ENCODE data around the gene SH3RF3.

Gene SH3RF3

DNA sequence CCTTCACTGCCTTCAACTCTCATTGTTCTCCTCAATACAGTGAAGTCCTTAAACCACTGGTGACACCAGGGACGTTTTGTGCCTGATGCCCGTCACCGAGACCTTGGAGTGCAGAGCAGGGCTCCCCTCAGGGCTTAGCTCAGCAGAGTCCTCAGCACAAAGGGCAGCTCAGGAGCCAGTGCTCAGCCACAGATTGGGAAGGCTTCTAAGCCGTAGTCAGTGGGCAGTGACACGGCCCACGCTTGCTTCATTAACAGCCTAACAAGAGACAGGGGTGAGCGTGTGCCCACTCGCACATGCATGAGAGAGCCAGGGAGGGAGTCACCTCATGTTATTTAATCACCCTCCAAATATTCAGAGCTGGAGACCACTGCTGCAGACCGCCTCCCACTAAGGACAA, 137.5 kb downstream of the SH3RF3 start:
- Mint-ChIP-seq H3K27ac (no peak overlapping the region), H3K9me3 (no peaks in the 10 kb centered on the region), H3K4me3 (no peak overlapping the region), H3K27me3 (ENCODE audit: low read depth, poor library complexity) (peaks cover 10% of the 10 kb centered on the region), H3K4me1 (peaks cover 50% of the 10 kb centered on the region), H3K36me3 (ENCODE audit: low read depth) (no peaks in the 10 kb centered on the region)
- TF ChIP-seq, protein P1, sequence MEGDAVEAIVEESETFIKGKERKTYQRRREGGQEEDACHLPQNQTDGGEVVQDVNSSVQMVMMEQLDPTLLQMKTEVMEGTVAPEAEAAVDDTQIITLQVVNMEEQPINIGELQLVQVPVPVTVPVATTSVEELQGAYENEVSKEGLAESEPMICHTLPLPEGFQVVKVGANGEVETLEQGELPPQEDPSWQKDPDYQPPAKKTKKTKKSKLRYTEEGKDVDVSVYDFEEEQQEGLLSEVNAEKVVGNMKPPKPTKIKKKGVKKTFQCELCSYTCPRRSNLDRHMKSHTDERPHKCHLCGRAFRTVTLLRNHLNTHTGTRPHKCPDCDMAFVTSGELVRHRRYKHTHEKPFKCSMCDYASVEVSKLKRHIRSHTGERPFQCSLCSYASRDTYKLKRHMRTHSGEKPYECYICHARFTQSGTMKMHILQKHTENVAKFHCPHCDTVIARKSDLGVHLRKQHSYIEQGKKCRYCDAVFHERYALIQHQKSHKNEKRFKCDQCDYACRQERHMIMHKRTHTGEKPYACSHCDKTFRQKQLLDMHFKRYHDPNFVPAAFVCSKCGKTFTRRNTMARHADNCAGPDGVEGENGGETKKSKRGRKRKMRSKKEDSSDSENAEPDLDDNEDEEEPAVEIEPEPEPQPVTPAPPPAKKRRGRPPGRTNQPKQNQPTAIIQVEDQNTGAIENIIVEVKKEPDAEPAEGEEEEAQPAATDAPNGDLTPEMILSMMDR (IDR thresholded peaks at IDR 0.05), result no peak
- no peak for DNase-seq

DNA sequence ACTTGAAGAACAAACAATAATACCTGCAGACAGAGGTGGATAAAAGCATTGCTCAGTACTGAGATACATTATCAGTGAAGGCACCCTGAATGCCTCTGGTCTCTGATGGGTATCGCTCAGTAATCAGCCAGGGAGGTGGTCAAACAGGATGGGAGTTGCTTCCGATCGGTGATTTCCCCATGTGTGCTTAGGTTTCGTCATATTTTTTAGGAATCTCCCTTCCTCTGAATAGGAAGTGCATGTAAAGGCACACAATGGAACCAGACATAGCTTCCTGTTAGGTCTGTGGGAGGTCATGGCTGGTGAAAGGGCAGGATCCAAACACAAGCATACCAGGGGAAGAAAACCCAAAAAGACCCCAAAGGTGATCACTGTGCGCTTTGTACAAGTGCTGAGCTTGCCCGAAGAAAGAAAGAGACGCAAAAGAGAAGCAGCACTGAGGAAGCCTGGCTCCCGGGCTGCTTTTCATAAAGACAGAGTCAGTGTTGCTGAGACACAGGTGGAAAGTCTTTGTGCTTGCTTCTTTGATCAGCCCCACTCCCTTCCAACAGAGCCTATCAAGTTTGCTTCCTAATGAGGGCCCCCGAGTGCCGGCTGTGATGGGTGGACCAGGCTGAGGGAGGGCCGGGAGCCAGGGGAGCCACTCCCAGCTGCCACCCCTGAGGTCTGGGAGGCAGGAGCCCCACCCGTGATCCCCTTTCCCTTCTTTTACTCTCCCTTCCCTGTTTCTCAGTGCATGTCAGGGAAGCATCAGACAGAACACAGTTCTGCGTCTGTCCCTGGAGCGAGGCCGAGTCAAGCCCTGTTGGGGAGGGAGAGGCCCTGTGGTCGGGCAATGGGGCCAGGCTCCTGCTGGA, 138.2 kb downstream of the SH3RF3 start:
- Mint-ChIP-seq H3K27ac (no peak overlapping the region), H3K9me3 (no peaks in the 10 kb centered on the region), H3K4me1 (peaks cover 46% of the 10 kb centered on the region), H3K4me3 (no peak overlapping the region), H3K36me3 (ENCODE audit: low read depth) (no peaks in the 10 kb centered on the region), H3K27me3 (ENCODE audit: low read depth, poor library complexity) (peaks cover 10% of the 10 kb centered on the region)
- DNase-seq, result peak; percentile 20
- TF ChIP-seq, protein P1 (IDR thresholded peaks at IDR 0.05), result no peak

DNA sequence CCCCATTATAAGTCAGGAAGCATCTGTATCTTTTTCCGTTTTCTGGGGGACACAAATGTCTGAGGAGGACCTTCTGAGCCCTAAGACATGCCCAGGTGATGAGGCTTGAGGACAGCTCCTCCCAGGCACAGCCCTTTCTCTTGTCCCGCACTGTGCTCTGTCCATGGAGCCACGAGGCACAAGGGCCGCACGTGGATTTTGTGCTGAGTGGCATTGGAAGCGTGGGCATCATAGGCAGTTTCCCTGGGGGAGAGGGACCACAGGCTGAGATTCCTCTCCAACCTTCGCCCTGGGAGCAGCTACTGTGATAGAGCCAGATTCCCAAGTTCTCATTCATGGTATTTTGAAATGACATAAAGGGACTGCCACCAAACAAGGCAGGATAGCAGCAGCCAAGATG, 139.9 kb downstream of the SH3RF3 start:
- peaks cover 10% of the 10 kb centered on the region for H3K27me3 Mint-ChIP-seq (ENCODE audit: low read depth, poor library complexity)
- TF ChIP-seq, protein P1 (IDR thresholded peaks at IDR 0.05), result no peak
- H3K4me1 Mint-ChIP-seq, result peaks cover 61% of the 10 kb centered on the region
- H3K9me3 Mint-ChIP-seq, result no peaks in the 10 kb centered on the region
- H3K27ac Mint-ChIP-seq, result no peak overlapping the region
- no peaks in the 10 kb centered on the region for H3K36me3 Mint-ChIP-seq (ENCODE audit: low read depth)
- no peak for DNase-seq
- H3K4me3 Mint-ChIP-seq, result no peak overlapping the region

DNA sequence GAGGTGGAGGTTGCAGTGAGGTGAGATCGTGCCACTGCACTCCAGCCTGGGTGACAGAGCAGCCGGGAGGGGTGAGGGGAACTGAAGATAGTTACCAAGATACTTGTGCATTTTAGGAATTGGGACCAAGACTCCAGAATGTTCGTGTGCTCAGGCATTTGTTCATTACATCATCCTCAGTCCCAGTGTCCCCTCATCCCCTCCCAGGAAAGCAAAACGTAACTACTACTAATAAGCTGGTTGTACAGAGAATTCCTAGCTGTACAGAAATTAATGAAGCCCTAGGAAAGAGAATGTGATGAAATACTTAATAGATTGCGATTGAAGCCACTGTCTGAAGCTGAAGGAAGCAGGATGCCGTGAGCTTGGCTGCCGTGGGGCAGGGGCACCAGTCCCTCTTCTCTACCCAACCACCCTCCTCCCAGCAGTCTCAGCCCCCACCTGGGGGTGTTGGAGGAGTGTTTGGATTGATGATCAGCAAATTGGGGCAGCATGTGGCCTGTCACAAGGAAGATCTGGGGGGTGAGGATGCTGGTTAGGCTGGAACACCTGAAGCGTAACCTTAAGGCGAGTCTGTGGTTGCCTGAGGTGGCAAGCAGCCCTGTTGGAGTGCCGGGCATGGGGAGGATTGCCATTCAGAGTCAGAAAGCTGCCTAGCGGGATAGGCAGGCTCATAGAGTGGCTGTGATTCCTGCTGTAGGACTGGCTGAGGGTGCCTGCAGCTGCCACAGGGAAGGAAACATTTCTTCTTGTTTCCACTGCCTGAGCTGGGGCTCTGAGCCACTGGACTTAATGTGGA, 140.9 kb downstream of the SH3RF3 start:
- DNase-seq, result no peak
- Mint-ChIP-seq H3K4me1 (peaks cover 60% of the 10 kb centered on the region), H3K27me3 (ENCODE audit: low read depth, poor library complexity) (peaks cover 10% of the 10 kb centered on the region), H3K4me3 (no peak overlapping the region), H3K36me3 (ENCODE audit: low read depth) (no peaks in the 10 kb centered on the region), H3K27ac (no peak overlapping the region), H3K9me3 (no peaks in the 10 kb centered on the region)
- TF ChIP-seq, protein P1 (IDR thresholded peaks at IDR 0.05), result no peak

DNA sequence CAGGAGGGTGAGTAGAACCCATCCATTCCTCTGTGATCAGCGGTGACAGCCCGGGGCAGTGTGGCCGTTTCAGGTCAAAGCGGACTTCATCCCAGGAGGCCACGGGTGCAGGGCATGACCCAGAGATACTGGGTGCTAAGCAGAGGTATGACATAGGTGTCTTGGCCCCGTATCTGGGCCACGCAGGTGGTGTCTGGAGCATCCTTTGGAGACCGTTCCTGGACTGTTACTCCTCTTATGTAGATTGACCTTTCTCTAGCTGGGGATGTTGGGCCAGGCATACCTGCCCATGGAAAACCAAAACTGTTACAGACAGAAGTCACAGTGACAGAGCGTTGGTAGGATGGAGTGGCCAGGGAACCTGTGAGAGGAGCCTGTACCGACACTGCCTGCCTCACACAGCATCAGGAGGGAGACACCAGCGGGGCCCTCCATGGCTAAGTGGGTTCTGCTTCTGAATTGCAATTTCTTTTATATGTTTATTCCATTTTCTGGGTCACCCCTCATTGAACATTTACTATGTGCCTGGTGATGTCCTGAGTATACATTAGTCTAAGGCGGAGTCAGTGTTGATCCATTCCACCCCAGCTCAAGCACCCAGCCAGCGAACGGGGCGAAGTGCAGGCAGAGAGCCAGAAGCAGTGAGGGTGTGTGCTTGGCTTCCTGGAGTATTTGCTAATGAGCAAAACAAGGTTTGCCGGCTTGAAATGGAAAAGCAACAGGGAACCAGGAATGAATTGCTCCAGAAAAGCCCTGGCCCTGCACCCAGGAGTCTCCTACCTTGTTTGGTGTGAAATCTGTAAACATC, 141.7 kb downstream of the SH3RF3 start:
- Mint-ChIP-seq H3K36me3 (ENCODE audit: low read depth) (no peaks in the 10 kb centered on the region), H3K4me3 (no peak overlapping the region), H3K9me3 (no peaks in the 10 kb centered on the region), H3K4me1 (peaks cover 63% of the 10 kb centered on the region), H3K27me3 (ENCODE audit: low read depth, poor library complexity) (peaks cover 10% of the 10 kb centered on the region), H3K27ac (no peak overlapping the region)
- DNase-seq, result no peak
- TF ChIP-seq, protein P1 (IDR thresholded peaks at IDR 0.05), result no peak
